ENCODE data around the gene LIN54.

LIN54 gene

GRCh38 chr4:82969414-82969813 lies 41.2 kb downstream of the LIN54 start:
- H3K4me3 ChIP-seq (ENCODE audit: low read length), result no peak overlapping the region
- DNase-seq (ENCODE audit: low read depth), result no peak
- TF ChIP-seq, protein P1, sequence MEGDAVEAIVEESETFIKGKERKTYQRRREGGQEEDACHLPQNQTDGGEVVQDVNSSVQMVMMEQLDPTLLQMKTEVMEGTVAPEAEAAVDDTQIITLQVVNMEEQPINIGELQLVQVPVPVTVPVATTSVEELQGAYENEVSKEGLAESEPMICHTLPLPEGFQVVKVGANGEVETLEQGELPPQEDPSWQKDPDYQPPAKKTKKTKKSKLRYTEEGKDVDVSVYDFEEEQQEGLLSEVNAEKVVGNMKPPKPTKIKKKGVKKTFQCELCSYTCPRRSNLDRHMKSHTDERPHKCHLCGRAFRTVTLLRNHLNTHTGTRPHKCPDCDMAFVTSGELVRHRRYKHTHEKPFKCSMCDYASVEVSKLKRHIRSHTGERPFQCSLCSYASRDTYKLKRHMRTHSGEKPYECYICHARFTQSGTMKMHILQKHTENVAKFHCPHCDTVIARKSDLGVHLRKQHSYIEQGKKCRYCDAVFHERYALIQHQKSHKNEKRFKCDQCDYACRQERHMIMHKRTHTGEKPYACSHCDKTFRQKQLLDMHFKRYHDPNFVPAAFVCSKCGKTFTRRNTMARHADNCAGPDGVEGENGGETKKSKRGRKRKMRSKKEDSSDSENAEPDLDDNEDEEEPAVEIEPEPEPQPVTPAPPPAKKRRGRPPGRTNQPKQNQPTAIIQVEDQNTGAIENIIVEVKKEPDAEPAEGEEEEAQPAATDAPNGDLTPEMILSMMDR (conservative IDR thresholded peaks at IDR 0.05; ENCODE audit: low read depth, low read length), result no peak

- TF ChIP-seq, protein P1 (conservative IDR thresholded peaks at IDR 0.05; ENCODE audit: low read depth, low read length), result no peak
- DNase-seq (ENCODE audit: low read depth), result no peak
- no peak overlapping the region for H3K4me3 ChIP-seq (ENCODE audit: low read length)
Observed at GRCh38 chr4:82968972-82969371, 41.7 kb downstream of the LIN54 start.

GRCh38 chr4:82965763-82966162 lies 44.9 kb downstream of the LIN54 start:
- DNase-seq (ENCODE audit: low read depth), result no peak
- TF ChIP-seq, protein P1 (conservative IDR thresholded peaks at IDR 0.05; ENCODE audit: low read depth, low read length), result no peak
- H3K4me3 ChIP-seq (ENCODE audit: low read length), result no peak overlapping the region

- no peak for DNase-seq (ENCODE audit: low read depth)
- H3K4me3 ChIP-seq (ENCODE audit: low read length), result no peak overlapping the region
- TF ChIP-seq, protein P1 (conservative IDR thresholded peaks at IDR 0.05; ENCODE audit: low read depth, low read length), result no peak
Observed at GRCh38 chr4:82957045-82957444, 53.6 kb downstream of the LIN54 start.

- no peak for DNase-seq (ENCODE audit: low read depth)
- no peak overlapping the region for H3K4me3 ChIP-seq (ENCODE audit: low read length)
- TF ChIP-seq, protein P1 (conservative IDR thresholded peaks at IDR 0.05; ENCODE audit: low read depth, low read length), result no peak
Observed at GRCh38 chr4:82954212-82954611, 56.4 kb downstream of the LIN54 start.

GRCh38 chr4:82951196-82951595 lies 59.4 kb downstream of the LIN54 start:
- DNase-seq (ENCODE audit: low read depth), result peak; percentile 2
- TF ChIP-seq, protein P1 (conservative IDR thresholded peaks at IDR 0.05; ENCODE audit: low read depth, low read length), result no peak
- H3K4me3 ChIP-seq (ENCODE audit: low read length), result no peak overlapping the region

GRCh38 chr4:82948647-82949204 lies 61.9 kb downstream of the LIN54 start:
- TF ChIP-seq, protein P1 (conservative IDR thresholded peaks at IDR 0.05; ENCODE audit: low read depth, low read length), result no peak
- no peak overlapping the region for H3K4me3 ChIP-seq (ENCODE audit: low read length)
- DNase-seq (ENCODE audit: low read depth), result peak; percentile 2

Measured in retinal pigment epithelial cell (primary cell).